Esophagus muscularis mucosa (tissue), 4 donors: ENCODE results near the gene CEL.

Experiments used
- CTCF ChIP-seq, 3 experiments: fragments of 200-600 bp in 2 of 3; fragments of 450-650 bp in 1 of 3; sonication (generic) in 2 of 3; IDR thresholded peaks; one replicate each; pipeline ENCODE4 v1.5.1; 2017 to 2019; ENCODE audit warnings: antibody characterized with exemption in 3 of 3, mild to moderate bottlenecking in 2 of 3, moderate library complexity in 1 of 3
- EP300 ChIP-seq: sonication (generic); formaldehyde crosslinking; IDR thresholded peaks from one replicate; pipeline ENCODE4 v1.6.1; 2017; ENCODE audit warnings: antibody characterized with exemption
- POLR2A ChIP-seq: fragments of 450-650 bp; IDR thresholded peaks from one replicate; pipeline ENCODE4 v1.6.1; 2017; ENCODE audit warnings: antibody characterized with exemption, moderate library complexity, mild to moderate bottlenecking, low read depth
- POLR2AphosphoS5 ChIP-seq, 2 donors: sonication (generic); formaldehyde crosslinking; IDR thresholded peaks; one replicate each; pipeline ENCODE4 v1.6.1; 2017; ENCODE audit warnings: antibody characterized with exemption in 2 of 2

GRCh38 chr9:133050142-133050541 lies 11.6 kb upstream of the CEL start:
- no peak for TF ChIP-seq CTCF (IDR thresholded peaks at IDR 0.05)
- TF ChIP-seq POLR2A: no peak
- TF ChIP-seq POLR2AphosphoS5 (IDR thresholded peaks at IDR 0.05): no peak
- no peak for TF ChIP-seq EP300
